ENCODE results near the gene SLC40A1.

GRCh38 chr2:189601043-189601442 is 20.5 kb upstream of the SLC40A1 start:
- no peak for TF ChIP-seq CTCF (IDR thresholded peaks at IDR 0.05; ENCODE audit: low read depth, low read length)
- TF ChIP-seq EZH2phosphoT487 (IDR thresholded peaks at IDR 0.05; ENCODE audit: low read depth): no peak

Data from OCI-LY3 (cell line).